OCI-LY1 (cell line): Measurements from ENCODE around the gene RAB41.

Experiments used
- CTCF ChIP-seq: fragments of 200-600 bp; sonication (generic), shearing (Covaris generic); IDR thresholded peaks from 2 replicates; pipeline ENCODE4 v1.5.1; 2017; ENCODE audit warnings: mild to moderate bottlenecking, antibody characterized with exemption, low read length, moderate library complexity, mixed read lengths
- EZH2 ChIP-seq: fragments of 200-600 bp; sonication (generic), shearing (Covaris generic); IDR thresholded peaks from 2 replicates; pipeline ENCODE4 v1.8.0; 2017; ENCODE audit warnings: borderline replicate concordance, mixed run types, mild to moderate bottlenecking, antibody characterized with exemption, low read length, moderate library complexity, mixed read lengths

GRCh38 chrX:70234355-70234754 is 47.6 kb upstream of the RAB41 start, which contains the start of gene AWAT1:
- no peak for TF ChIP-seq EZH2
- no peak for TF ChIP-seq CTCF
